GM12873 (cell line): Measurements from ENCODE around the gene STOML2.

Experiments used
- TF ChIP-seq, protein P1 (sequence below): IDR thresholded peaks from 2 replicates; pipeline ENCODE4 v1.5.1; 2012; ENCODE audit warnings: low read depth, mild to moderate bottlenecking, moderate library complexity, low read length, control low read depth; ENCODE audit not compliant: insufficient read depth; ENCODE audit errors: missing control alignments

STOML2 gene

GRCh38 chr9:35110327-35110761 lies 7.4 kb upstream of the STOML2 start:
- TF ChIP-seq, protein P1, sequence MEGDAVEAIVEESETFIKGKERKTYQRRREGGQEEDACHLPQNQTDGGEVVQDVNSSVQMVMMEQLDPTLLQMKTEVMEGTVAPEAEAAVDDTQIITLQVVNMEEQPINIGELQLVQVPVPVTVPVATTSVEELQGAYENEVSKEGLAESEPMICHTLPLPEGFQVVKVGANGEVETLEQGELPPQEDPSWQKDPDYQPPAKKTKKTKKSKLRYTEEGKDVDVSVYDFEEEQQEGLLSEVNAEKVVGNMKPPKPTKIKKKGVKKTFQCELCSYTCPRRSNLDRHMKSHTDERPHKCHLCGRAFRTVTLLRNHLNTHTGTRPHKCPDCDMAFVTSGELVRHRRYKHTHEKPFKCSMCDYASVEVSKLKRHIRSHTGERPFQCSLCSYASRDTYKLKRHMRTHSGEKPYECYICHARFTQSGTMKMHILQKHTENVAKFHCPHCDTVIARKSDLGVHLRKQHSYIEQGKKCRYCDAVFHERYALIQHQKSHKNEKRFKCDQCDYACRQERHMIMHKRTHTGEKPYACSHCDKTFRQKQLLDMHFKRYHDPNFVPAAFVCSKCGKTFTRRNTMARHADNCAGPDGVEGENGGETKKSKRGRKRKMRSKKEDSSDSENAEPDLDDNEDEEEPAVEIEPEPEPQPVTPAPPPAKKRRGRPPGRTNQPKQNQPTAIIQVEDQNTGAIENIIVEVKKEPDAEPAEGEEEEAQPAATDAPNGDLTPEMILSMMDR, result no peak

GRCh38 chr9:35108946-35109575 lies 6.1 kb upstream of the STOML2 start:
- TF ChIP-seq, protein P1, result no peak

DNA sequence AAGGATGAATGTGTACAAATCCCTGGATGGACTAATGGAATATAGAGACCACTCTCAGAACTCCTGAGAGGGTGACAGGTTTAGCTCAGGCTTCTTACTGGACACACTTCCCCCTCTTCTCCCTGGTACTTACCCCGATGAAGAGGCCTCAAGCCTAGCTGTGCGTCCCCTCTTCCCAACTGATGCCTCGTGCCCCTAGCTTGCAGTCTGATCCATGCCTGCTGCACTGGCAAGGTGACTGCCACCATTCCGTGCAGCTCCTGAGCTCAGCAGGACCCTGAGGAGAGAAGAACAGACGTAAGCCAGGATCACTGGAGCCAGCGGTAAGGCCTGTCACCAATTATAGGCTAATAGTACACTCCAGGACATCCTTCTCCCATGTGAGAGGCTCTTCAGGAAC lies 5.5 kb upstream of the STOML2 start:
- TF ChIP-seq, protein P1, result no peak

- TF ChIP-seq, protein P1, result no peak
These were observed 4.7 kb upstream of the STOML2 start for GRCh38 chr9:35107297-35108290.

GRCh38 chr9:35106343-35106730 lies 3.4 kb upstream of the STOML2 start:
- TF ChIP-seq, protein P1, result no peak

DNA sequence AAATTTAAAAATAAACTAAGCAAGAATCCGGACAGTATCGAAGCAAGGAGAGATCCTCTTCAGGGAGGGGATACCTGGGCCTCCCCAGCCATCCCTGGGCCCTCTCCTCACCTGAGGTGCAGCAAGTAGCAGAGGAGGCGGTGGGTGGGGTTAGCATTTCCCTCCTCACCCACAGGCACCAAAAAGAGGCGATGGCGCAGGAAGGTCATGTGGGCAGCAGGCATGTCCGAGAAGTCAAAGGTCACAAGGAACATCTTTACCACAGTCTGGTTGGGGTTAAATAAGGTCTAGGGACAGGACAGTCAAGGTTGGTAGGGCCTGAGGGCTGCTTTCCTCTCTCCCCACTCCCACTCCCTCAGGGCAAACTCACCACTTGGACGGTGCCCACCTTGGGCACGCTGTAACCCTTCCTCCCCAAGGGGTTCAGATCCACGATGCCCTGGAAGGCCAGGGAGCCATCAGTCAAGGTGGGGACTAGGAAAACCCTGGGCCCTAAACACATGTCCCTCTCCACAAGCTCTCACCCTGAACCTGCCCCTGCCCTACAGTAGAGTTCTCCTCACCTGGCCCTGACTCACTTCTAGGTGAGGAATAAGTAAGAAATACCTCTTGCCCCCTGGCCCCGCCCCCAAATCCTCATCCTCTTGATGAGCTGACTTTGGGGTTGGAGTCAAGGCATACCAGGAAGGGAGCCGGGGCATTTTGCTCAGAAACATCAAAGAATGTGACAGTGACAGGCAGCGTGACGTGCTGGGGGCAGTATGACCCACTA lies 2.8 kb upstream of the STOML2 start:
- TF ChIP-seq, protein P1, result no peak
